ENCODE measurements around the gene RNF111. TPM values are rescaled to one million over a fixed set of nuclear protein-coding genes. Genes with fewer than 3 reads are reported as not detected.

RNF111 gene
- total and polyA plus RNA-seq, 2 experiments from 2014 or later: 14.4 to 24.5 TPM

DNA sequence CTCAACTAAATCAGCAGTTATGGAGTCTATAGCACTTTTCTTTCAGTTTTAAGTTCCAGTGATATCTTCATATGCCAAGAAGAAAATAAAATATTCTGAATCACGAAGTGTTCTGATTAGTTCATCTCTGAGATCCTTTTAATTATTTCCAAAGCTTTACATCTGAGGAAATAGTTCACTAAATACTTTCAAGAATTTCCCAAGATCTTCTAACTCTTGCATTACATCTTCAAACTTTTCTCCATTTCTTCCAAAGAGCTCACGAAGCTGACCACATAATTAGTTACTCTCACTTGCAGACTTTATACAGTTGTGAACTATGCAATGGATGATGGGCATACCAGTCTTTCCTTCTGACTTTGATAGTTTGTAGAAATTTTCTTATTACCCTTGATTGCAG is 4.2 kb upstream of the RNF111 start (continued):
- TF ChIP-seq, protein P1, sequence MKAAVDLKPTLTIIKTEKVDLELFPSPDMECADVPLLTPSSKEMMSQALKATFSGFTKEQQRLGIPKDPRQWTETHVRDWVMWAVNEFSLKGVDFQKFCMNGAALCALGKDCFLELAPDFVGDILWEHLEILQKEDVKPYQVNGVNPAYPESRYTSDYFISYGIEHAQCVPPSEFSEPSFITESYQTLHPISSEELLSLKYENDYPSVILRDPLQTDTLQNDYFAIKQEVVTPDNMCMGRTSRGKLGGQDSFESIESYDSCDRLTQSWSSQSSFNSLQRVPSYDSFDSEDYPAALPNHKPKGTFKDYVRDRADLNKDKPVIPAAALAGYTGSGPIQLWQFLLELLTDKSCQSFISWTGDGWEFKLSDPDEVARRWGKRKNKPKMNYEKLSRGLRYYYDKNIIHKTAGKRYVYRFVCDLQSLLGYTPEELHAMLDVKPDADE (IDR thresholded peaks at IDR 0.05): no peak
- TF ChIP-seq STAT1 (IDR thresholded peaks at IDR 0.05; ENCODE audit: unreplicated experiment) (no peak), NANOG (IDR thresholded peaks at IDR 0.05; ENCODE audit: borderline replicate concordance) (no peak), EZH2phosphoT487 (IDR thresholded peaks at IDR 0.05; ENCODE audit: unreplicated experiment) (no peak), CREB1 (CRISPR knock-in tag; IDR thresholded peaks at IDR 0.05; ENCODE audit: low read depth) (no peak), POLR2AphosphoS5 (IDR thresholded peaks at IDR 0.05; ENCODE audit: low read depth) (no peak)
- TF ChIP-seq, protein P2, sequence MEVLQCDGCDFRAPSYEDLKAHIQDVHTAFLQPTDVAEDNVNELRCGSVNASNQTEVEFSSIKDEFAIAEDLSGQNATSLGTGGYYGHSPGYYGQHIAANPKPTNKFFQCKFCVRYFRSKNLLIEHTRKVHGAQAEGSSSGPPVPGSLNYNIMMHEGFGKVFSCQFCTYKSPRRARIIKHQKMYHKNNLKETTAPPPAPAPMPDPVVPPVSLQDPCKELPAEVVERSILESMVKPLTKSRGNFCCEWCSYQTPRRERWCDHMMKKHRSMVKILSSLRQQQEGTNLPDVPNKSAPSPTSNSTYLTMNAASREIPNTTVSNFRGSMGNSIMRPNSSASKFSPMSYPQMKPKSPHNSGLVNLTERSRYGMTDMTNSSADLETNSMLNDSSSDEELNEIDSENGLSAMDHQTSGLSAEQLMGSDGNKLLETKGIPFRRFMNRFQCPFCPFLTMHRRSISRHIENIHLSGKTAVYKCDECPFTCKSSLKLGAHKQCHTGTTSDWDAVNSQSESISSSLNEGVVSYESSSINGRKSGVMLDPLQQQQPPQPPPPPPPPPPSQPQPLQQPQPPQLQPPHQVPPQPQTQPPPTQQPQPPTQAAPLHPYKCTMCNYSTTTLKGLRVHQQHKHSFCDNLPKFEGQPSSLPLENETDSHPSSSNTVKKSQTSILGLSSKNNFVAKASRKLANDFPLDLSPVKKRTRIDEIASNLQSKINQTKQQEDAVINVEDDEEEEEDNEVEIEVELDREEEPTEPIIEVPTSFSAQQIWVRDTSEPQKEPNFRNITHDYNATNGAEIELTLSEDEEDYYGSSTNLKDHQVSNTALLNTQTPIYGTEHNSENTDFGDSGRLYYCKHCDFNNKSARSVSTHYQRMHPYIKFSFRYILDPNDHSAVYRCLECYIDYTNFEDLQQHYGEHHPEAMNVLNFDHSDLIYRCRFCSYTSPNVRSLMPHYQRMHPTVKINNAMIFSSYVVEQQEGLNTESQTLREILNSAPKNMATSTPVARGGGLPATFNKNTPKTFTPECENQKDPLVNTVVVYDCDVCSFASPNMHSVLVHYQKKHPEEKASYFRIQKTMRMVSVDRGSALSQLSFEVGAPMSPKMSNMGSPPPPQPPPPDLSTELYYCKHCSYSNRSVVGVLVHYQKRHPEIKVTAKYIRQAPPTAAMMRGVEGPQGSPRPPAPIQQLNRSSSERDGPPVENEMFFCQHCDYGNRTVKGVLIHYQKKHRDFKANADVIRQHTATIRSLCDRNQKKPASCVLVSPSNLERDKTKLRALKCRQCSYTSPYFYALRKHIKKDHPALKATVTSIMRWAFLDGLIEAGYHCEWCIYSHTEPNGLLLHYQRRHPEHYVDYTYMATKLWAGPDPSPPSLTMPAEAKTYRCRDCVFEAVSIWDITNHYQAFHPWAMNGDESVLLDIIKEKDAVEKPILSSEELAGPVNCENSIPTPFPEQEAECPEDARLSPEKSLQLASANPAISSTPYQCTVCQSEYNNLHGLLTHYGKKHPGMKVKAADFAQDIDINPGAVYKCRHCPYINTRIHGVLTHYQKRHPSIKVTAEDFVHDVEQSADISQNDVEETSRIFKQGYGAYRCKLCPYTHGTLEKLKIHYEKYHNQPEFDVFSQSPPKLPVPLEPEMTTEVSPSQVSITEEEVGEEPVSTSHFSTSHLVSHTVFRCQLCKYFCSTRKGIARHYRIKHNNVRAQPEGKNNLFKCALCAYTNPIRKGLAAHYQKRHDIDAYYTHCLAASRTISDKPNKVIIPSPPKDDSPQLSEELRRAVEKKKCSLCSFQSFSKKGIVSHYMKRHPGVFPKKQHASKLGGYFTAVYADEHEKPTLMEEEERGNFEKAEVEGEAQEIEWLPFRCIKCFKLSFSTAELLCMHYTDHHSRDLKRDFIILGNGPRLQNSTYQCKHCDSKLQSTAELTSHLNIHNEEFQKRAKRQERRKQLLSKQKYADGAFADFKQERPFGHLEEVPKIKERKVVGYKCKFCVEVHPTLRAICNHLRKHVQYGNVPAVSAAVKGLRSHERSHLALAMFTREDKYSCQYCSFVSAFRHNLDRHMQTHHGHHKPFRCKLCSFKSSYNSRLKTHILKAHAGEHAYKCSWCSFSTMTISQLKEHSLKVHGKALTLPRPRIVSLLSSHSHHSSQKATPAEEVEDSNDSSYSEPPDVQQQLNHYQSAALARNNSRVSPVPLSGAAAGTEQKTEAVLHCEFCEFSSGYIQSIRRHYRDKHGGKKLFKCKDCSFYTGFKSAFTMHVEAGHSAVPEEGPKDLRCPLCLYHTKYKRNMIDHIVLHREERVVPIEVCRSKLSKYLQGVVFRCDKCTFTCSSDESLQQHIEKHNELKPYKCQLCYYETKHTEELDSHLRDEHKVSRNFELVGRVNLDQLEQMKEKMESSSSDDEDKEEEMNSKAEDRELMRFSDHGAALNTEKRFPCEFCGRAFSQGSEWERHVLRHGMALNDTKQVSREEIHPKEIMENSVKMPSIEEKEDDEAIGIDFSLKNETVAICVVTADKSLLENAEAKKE (CRISPR knock-in tag; IDR thresholded peaks at IDR 0.05): no peak

DNA sequence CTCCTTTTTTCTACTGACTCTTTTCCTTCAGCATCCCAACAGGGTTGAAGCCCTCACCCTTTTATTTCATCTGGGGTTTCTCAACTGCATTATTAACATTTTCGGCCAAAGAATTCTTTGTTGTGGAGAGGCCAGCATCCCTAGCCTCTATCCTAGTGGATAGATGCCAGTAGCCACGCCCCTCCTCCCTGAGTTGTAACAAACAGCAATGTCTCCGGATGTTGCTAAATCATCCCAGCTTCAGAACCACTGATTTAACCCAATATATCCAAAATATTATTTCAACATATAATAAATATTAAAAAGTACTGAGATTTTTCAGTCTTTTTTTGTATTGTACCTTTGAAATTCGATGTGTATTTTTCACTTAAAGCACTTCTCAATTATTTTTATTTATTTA is 2.0 kb upstream of the RNF111 start:
- H3K4me2 ChIP-seq: no peak overlapping the region
- H3K4me1 ChIP-seq (ENCODE audit: insufficient read depth): peaks cover 7% of the 10 kb centered on the region
- Mint-ChIP-seq H3K9me3 (no peaks in the 10 kb centered on the region), H3K27ac (peak overlapping the region; percentile 25; the same call in 1 of the 2 replicates), H3K4me3 (no peak overlapping the region; the same call in 2 of the 3 replicates), H3K27me3 (ENCODE audit: insufficient read depth, low read depth, poor library complexity) (peaks cover 5% of the 10 kb centered on the region), H3K4me1 (peaks cover 24% of the 10 kb centered on the region), H3K36me3 (ENCODE audit: low read depth) (no peaks in the 10 kb centered on the region; the same call in 2 of the 3 replicates)
- ATAC-seq (peak; percentile 20), DNase-seq (ENCODE audit: low spot score) (peak; percentile 87)
- H2AFZ ChIP-seq: no peak overlapping the region; the same call in 1 of the 2 replicates
- H3K36me3 ChIP-seq (ENCODE audit: insufficient read depth): no peaks in the 10 kb centered on the region
- H4K20me1 ChIP-seq (replicated peaks; ENCODE audit: insufficient read depth): peaks cover 17% of the 10 kb centered on the region
- TF ChIP-seq ZNF331 (CRISPR knock-in tag; IDR thresholded peaks at IDR 0.05; ENCODE audit: low read depth) (no peak), EZH2 (IDR thresholded peaks at IDR 0.05; ENCODE audit: low read depth, unreplicated experiment) (no peak), JUNB (IDR thresholded peaks at IDR 0.05; ENCODE audit: unreplicated experiment) (no peak), ZNF114 (CRISPR knock-in tag; IDR thresholded peaks at IDR 0.05) (no peak), CREB1 (CRISPR knock-in tag; IDR thresholded peaks at IDR 0.05; ENCODE audit: low read depth) (no peak)
- TF ChIP-seq, protein P3, sequence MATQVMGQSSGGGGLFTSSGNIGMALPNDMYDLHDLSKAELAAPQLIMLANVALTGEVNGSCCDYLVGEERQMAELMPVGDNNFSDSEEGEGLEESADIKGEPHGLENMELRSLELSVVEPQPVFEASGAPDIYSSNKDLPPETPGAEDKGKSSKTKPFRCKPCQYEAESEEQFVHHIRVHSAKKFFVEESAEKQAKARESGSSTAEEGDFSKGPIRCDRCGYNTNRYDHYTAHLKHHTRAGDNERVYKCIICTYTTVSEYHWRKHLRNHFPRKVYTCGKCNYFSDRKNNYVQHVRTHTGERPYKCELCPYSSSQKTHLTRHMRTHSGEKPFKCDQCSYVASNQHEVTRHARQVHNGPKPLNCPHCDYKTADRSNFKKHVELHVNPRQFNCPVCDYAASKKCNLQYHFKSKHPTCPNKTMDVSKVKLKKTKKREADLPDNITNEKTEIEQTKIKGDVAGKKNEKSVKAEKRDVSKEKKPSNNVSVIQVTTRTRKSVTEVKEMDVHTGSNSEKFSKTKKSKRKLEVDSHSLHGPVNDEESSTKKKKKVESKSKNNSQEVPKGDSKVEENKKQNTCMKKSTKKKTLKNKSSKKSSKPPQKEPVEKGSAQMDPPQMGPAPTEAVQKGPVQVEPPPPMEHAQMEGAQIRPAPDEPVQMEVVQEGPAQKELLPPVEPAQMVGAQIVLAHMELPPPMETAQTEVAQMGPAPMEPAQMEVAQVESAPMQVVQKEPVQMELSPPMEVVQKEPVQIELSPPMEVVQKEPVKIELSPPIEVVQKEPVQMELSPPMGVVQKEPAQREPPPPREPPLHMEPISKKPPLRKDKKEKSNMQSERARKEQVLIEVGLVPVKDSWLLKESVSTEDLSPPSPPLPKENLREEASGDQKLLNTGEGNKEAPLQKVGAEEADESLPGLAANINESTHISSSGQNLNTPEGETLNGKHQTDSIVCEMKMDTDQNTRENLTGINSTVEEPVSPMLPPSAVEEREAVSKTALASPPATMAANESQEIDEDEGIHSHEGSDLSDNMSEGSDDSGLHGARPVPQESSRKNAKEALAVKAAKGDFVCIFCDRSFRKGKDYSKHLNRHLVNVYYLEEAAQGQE (IDR thresholded peaks at IDR 0.05; ENCODE audit: unreplicated experiment): no peak
- TF ChIP-seq, protein P1 (IDR thresholded peaks at IDR 0.05): no peak
- no peaks in the 10 kb centered on the region for H3K9me2 ChIP-seq (ENCODE audit: insufficient read depth)
- H3K27me3 ChIP-seq (ENCODE audit: insufficient read depth): no peaks in the 10 kb centered on the region
- H3K27ac ChIP-seq (ENCODE audit: low read depth): no peak overlapping the region
- H3K4me3 ChIP-seq: no peak overlapping the region
- H3F3A ChIP-seq (replicated peaks; ENCODE audit: low read depth): no peaks in the 10 kb centered on the region
- H3K79me2 ChIP-seq (replicated peaks; ENCODE audit: insufficient read depth): peaks cover 25% of the 10 kb centered on the region

Measured in GM23338 (cell line).